ENCODE measurements around the gene MYO3B.
"Not testable (repeated sequence)": the region's sequence is repeated elsewhere in the genome, so short reads cannot be mapped to it uniquely, and the experiment has no call there.

Gene MYO3B

DNA sequence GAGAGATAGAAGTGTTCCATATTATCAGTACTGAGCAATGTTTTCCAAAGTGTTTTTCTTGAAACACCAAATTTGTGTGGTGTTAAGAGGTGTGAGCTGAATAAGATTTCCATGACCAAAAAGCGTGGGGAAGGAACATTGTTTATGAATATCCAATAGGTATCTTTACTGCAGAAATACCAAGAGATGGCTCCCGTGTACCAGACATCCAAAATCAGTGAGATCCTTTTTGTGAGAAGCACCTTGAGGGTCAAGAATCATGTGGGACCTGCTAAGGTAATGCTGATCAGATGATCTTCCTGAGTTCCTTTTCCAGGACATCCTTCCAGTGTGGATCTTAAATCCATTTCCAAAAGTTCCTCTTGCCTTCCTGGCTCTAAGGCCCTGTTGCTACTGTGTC lies 246.0 kb downstream of the MYO3B start:
- DNase-seq (ENCODE audit: low read depth in 2 of 2), result no peak

DNA sequence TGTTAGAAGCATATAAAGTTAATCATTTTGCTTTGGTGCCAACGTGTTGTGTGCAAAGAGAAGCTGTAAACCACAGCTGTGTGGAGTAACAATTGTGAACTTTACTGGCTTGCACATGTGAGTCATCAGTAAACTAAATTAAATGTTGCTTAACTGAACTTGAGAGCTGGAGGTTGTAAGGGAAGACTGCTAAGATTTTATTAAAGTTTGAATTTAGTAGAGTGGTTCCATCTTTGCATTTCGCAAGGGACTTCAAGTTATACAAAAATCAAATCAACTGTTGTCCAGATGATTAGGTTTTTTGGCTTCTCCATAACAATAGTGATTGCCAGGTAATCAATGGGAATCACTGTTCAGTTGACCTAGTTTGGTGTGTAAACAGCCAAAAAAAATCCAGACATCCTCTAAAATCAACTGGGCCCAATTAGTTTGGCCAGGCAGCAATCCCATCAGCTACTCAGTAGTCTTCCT lies 247.4 kb downstream of the MYO3B start:
- no peak for DNase-seq (ENCODE audit: low read depth in 2 of 2)

GRCh38 chr2:170428868-170429267 lies 250.9 kb downstream of the MYO3B start:
- DNase-seq (ENCODE audit: low read depth in 2 of 2), result no peak

DNA sequence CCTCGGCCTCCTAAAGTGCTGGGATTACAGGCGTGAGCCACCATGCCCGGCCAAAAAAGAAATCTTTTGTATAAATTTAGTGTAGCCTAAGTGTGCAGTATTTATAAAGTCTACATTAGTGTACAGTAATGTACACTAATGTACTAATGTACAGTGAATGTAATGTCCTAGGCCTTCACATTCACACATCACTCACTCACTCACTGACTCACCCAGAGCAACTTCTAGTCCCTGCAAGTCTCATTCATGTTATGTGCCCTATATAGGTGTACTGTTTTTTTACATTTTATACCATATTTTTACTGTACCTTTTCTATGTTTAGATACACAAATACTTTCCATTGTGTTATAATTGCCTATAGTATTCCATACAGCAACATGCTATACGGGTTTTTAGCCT lies 254.9 kb downstream of the MYO3B start:
- DNase-seq (ENCODE audit: low read depth in 2 of 2), result no peak

GRCh38 chr2:170433448-170433847 lies 255.5 kb downstream of the MYO3B start:
- no peak for DNase-seq (ENCODE audit: low read depth in 2 of 2)

- DNase-seq (ENCODE audit: low read depth in 2 of 2), result not testable (repeated sequence)
Measured at GRCh38 chr2:170434396-170434795, 256.4 kb downstream of the MYO3B start.

- DNase-seq (ENCODE audit: low read depth in 2 of 2), result no peak
Measured at GRCh38 chr2:170434900-170435621, 257.1 kb downstream of the MYO3B start.

DNA sequence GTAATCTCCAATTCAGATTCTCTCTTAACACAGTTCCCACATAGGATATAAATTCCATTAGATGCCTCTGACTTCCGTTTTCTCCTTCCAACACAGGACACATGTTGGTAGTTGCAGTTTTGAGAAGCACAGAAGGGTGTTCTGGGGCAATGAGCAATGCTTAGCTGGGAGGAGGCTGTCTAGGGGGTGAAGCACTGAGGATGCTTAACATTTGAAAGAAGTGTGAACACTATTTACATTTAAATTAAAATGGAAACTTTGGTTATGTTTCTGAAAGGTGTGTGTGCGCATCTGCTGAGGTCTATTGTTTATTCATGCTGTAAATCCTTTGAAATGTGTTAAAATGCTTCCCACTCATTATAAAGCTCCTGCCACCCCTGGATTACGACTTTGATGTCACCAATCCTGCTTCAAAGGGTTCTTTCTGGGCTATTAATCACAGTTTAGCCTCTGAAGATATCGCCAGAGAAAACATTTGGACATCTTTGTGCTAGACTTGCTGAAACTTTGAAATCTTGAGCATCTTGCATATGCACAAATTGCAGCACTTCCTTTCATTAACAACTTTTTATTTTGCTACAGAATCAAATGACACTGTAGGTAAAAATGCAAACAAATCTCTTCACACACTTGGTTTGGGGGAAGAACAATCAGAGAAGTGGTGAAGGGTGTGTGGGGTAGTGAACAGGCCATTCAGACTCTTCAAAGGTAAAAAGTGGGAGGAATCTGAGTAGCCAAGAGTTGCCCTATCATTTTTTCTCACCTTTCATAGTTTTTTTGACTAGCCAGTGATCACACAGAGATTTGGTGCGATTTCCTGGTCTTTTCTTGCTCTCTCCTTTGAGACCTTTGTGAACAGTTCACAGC lies 258.4 kb downstream of the MYO3B start:
- no peak for DNase-seq (ENCODE audit: low read depth in 2 of 2)

DNA sequence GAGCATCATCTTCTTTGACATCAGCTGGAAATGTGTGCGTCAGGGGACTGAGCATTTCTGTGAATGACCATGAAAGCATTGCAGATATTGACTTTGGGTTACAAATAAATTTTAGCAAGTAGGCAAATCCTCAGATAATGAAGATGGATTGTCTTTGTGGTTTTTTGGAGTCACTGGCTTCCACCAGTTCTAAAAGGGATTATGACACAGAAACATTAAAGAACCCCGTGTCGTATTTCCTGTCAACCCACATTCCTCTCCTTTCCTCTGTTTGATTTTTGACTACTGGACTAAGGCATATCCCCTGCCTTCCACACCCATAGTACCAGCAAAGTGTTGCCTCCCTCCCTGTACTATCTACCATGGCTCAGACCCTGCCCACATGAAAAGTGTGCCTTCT lies 268.1 kb downstream of the MYO3B start:
- DNase-seq (ENCODE audit: low read depth in 2 of 2), result no peak

GRCh38 chr2:170449034-170449433 lies 271.1 kb downstream of the MYO3B start:
- DNase-seq (ENCODE audit: low read depth in 2 of 2), result no peak

GRCh38 chr2:170454471-170455372 lies 276.8 kb downstream of the MYO3B start:
- DNase-seq (ENCODE audit: low read depth in 2 of 2), result no peak

GRCh38 chr2:170455617-170456426 lies 277.9 kb downstream of the MYO3B start:
- DNase-seq (ENCODE audit: low read depth in 2 of 2), result no peak

GRCh38 chr2:170456914-170457313 lies 279.0 kb downstream of the MYO3B start:
- no peak for DNase-seq (ENCODE audit: low read depth in 2 of 2)

- no peak for DNase-seq (ENCODE audit: low read depth in 2 of 2)
Measured at GRCh38 chr2:170457742-170458141, 279.8 kb downstream of the MYO3B start.

DNA sequence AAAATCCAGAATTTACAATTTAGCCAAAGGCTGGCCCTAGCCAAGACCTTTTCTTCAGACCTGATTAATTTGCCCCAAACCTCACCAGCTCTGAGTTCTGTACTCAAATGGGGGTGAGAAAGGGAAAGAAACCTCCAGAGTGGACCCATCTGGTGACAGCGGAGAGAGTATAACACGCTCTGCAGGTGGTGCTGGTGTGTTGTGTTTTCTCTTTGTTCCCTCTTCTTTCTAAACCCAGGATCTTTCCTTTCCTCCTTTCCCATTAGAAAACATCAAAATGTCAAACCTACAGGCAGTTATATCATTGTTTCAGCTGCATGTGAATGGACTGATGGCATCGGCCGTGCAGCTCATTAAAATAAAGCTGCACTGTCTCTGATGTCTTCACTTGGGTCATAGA lies 283.9 kb downstream of the MYO3B start:
- no peak for DNase-seq (ENCODE audit: low read depth in 2 of 2)

DNA sequence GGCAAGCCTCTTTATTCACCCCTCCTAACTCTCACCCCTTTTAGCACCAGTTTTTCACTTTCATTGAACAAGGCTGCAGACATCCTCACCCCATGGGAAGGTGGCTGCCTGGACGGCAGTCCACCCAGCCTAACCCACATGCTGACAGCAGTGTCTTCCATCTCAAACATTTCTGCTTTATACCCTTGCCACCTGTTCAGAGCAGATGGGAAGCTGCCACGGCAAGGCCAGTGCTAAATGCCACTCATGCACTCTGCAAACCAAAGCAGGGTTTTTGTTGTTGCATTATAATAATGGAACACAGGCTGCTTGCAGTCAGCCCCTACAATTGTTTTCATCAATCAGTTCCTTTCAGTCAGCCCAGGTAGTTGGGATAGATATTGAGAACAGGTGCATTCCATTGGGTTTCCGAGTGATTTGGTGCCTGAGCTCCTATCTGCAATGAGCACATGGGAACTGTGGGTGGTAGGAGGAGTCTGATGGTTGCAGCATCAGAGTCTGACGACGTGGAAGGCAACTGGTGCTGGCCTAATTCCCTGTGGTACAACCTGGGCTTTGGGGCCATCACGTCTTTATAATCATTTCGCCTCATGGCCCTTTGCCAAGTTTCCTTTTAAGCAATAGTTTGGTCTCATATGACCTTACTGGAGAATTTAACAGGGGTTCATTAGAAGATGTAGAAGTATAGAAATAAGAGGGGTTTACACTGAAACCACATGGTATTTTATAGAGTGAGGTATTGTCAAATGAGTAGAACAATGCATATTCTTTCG lies 284.7 kb downstream of the MYO3B start:
- DNase-seq (ENCODE audit: low read depth in 2 of 2), result no peak

DNA sequence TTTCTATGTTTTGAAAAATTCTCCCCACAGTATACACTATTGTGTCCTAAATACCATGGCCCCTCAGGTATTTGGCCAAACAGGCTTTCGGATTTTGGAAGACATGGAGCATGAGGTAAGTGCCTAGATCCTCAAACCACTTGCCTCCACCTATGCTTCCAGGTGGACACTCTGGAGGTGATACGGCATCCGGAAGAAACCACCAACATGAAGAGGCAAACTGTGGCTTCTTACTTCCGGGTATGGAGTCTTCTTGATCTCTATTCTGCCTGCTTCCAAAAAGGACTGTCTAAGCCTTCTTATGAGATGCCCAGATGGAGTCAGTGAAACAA lies 285.2 kb downstream of the MYO3B start:
- no peak for DNase-seq (ENCODE audit: low read depth in 2 of 2)

DNA sequence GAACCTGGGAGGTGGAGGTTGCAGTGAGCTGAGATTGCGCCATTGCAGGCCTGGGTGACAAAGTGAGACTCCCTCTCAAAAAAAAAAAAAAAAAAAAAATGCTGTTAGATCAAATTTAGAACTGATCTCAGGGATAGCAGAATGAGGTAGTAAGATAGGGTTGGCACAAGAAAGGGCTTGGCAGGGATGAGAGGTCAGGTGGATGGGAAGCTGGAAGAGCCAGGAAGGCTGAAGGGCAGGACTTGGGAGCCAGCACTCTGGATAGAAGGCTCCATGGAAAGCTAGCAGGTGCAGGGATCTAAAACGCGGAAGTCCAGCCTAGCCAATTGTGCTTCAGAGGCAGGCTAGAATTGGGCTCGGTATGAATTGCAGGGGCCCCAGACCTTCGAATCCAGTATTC lies 286.3 kb downstream of the MYO3B start:
- DNase-seq (ENCODE audit: low read depth in 2 of 2), result no peak

DNA sequence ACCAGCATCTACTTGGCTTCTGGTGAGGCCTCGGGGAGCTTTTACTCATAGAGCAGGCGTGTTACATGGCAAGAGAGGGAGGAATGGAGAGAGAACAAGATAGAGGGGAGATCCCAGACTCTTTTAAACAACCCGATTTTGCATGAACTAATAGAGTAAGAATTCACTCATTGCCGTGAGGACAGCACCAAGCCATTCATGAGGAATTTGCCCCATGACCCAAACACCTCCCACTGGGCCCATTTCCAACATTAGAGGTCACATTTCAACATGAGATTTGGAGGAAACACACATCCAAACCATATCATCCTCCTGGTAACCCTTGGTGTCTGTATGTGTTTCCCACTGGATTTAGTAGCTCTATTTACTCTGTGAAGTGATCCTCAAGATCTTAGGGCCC lies 287.3 kb downstream of the MYO3B start:
- DNase-seq (ENCODE audit: low read depth in 2 of 2), result no peak

DNA sequence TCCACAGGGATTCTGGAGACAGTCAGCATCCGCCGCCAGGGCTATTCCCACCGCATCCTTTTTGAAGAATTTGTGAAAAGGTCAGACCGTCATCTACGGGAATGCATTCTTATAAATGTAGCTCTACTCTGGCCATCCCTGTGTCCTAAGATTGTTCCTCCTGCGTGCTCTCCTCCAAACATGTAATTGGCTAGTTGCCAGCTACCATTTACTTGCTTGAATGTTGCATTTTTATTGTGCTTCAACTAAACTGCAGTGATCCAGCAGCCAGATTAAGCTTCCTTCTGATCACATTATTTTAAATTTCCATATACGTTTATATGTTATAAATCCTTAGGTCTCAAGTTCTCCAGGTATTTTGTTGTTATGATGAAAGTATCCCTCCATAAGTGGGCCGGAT lies 288.7 kb downstream of the MYO3B start:
- DNase-seq (ENCODE audit: low read depth in 2 of 2), result no peak
